Parathyroid adenoma (tissue), 2 donors: ENCODE measurements around the gene AASDHPPT.

ENCODE experiments used
- H2AFZ ChIP-seq: fragments of 300-600 bp; sonication (generic); one replicate; pipeline ENCODE4 v1.7.0; 2017; ENCODE audit warnings: antibody characterized with exemption, mild to moderate bottlenecking
- H3K27ac ChIP-seq: fragments of 300-600 bp; sonication (generic); one replicate; pipeline ENCODE4 v1.7.0; 2017
- H3K27me3 ChIP-seq: fragments of 300-600 bp; sonication (generic); one replicate; pipeline ENCODE4 v1.7.0; 2017; ENCODE audit warnings: low read length; ENCODE audit not compliant: control insufficient read depth, insufficient read depth
- H3K36me3 ChIP-seq: fragments of 300-600 bp; sonication (generic); one replicate; pipeline ENCODE4 v1.7.0; 2017; ENCODE audit warnings: low read length; ENCODE audit not compliant: control insufficient read depth, insufficient read depth
- H3K4me1 ChIP-seq: fragments of 300-600 bp; sonication (generic); one replicate; pipeline ENCODE4 v1.7.0; 2017; ENCODE audit warnings: control low read depth
- H3K4me2 ChIP-seq: fragments of 300-600 bp; sonication (generic); one replicate; pipeline ENCODE4 v1.7.0; 2017; ENCODE audit warnings: low read length
- H3K4me3 ChIP-seq: fragments of 300-600 bp; sonication (generic); one replicate; pipeline ENCODE4 v1.7.0; 2017; ENCODE audit warnings: low read depth, low read length
- H3K79me2 ChIP-seq: fragments of 300-600 bp; sonication (generic); one replicate; pipeline ENCODE4 v1.7.0; 2017; ENCODE audit warnings: control low read depth
- H3K9ac ChIP-seq: fragments of 300-600 bp; sonication (generic); one replicate; pipeline ENCODE4 v1.7.0; 2017; ENCODE audit warnings: mild to moderate bottlenecking
- H3K9me3 ChIP-seq: fragments of 300-600 bp; sonication (generic); one replicate; pipeline ENCODE4 v1.7.0; 2017; ENCODE audit warnings: low read length; ENCODE audit not compliant: control insufficient read depth
- TF ChIP-seq, protein P1 (sequence below): fragments of 300-600 bp; sonication (generic); IDR thresholded peaks from one replicate; pipeline ENCODE4 v1.7.0; 2017; ENCODE audit warnings: antibody characterized with exemption, mild to moderate bottlenecking
- donor health status: primary hyperparathyroidism.

The AASDHPPT gene

GRCh38 chr11:106105986-106106385 is 28.5 kb downstream of the AASDHPPT start:
- Histone ChIP-seq H3K36me3 (no peaks in the 10 kb centered on the region), H3K4me3 (no peak overlapping the region), H2AFZ (no peak overlapping the region), H3K27me3 (no peaks in the 10 kb centered on the region), H3K79me2 (no peaks in the 10 kb centered on the region), H3K9me3 (no peaks in the 10 kb centered on the region), H3K4me2 (no peak overlapping the region), H3K9ac (no peak overlapping the region), H3K4me1 (no peaks in the 10 kb centered on the region), H3K27ac (no peak overlapping the region)
- TF ChIP-seq, protein P1, sequence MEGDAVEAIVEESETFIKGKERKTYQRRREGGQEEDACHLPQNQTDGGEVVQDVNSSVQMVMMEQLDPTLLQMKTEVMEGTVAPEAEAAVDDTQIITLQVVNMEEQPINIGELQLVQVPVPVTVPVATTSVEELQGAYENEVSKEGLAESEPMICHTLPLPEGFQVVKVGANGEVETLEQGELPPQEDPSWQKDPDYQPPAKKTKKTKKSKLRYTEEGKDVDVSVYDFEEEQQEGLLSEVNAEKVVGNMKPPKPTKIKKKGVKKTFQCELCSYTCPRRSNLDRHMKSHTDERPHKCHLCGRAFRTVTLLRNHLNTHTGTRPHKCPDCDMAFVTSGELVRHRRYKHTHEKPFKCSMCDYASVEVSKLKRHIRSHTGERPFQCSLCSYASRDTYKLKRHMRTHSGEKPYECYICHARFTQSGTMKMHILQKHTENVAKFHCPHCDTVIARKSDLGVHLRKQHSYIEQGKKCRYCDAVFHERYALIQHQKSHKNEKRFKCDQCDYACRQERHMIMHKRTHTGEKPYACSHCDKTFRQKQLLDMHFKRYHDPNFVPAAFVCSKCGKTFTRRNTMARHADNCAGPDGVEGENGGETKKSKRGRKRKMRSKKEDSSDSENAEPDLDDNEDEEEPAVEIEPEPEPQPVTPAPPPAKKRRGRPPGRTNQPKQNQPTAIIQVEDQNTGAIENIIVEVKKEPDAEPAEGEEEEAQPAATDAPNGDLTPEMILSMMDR, result no peak

- TF ChIP-seq, protein P1, result no peak
- no peaks in the 10 kb centered on the region for H3K9me3 ChIP-seq
- H3K27me3 ChIP-seq, result no peaks in the 10 kb centered on the region
- no peak overlapping the region for H3K9ac ChIP-seq
- H3K36me3 ChIP-seq, result no peaks in the 10 kb centered on the region
- no peak overlapping the region for H3K4me3 ChIP-seq
- no peak overlapping the region for H3K4me2 ChIP-seq
- H2AFZ ChIP-seq, result no peak overlapping the region
- no peaks in the 10 kb centered on the region for H3K4me1 ChIP-seq
- H3K79me2 ChIP-seq, result no peaks in the 10 kb centered on the region
- no peak overlapping the region for H3K27ac ChIP-seq
Measured at GRCh38 chr11:106121570-106122320, 44.3 kb downstream of the AASDHPPT start.

- no peaks in the 10 kb centered on the region for H3K79me2 ChIP-seq
- no peaks in the 10 kb centered on the region for H3K9me3 ChIP-seq
- H3K4me2 ChIP-seq, result no peak overlapping the region
- no peak overlapping the region for H3K9ac ChIP-seq
- TF ChIP-seq, protein P1, result no peak
- H3K36me3 ChIP-seq, result no peaks in the 10 kb centered on the region
- no peak overlapping the region for H2AFZ ChIP-seq
- H3K27me3 ChIP-seq, result no peaks in the 10 kb centered on the region
- H3K4me1 ChIP-seq, result no peaks in the 10 kb centered on the region
- no peak overlapping the region for H3K27ac ChIP-seq
- H3K4me3 ChIP-seq, result no peak overlapping the region
Measured at GRCh38 chr11:106127604-106128003, 50.1 kb downstream of the AASDHPPT start.

- TF ChIP-seq, protein P1, result no peak
- Histone ChIP-seq H3K4me2 (no peak overlapping the region), H3K27ac (no peak overlapping the region), H3K4me1 (no peaks in the 10 kb centered on the region), H3K27me3 (no peaks in the 10 kb centered on the region), H3K9me3 (no peaks in the 10 kb centered on the region), H3K4me3 (no peak overlapping the region), H3K9ac (no peak overlapping the region), H2AFZ (no peak overlapping the region), H3K79me2 (no peaks in the 10 kb centered on the region), H3K36me3 (no peaks in the 10 kb centered on the region)
Measured at GRCh38 chr11:106128740-106129139, 51.3 kb downstream of the AASDHPPT start.

DNA sequence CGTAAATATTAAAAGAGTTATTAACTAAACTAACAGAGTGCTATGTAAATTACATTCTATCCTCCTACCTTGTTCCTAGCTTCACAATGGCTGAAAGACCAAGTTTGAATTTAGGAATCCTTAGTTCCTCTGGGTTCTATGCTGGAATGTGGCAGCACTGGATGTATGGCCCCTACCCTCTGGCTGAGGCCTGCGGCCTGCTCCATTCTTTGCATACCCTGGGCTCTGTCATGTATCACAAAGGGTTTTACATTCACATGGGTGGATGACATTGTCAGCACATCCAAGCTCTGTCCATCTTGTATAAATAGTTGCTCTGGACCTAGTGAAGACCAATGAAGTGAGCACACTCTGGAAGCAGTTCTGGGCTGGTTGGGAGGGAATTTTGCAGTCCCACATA is 54.5 kb downstream of the AASDHPPT start:
- H3K4me2 ChIP-seq, result no peak overlapping the region
- no peaks in the 10 kb centered on the region for H3K4me1 ChIP-seq
- H3K27me3 ChIP-seq, result no peaks in the 10 kb centered on the region
- TF ChIP-seq, protein P1, result no peak
- H3K36me3 ChIP-seq, result no peaks in the 10 kb centered on the region
- no peaks in the 10 kb centered on the region for H3K9me3 ChIP-seq
- H2AFZ ChIP-seq, result no peak overlapping the region
- no peak overlapping the region for H3K9ac ChIP-seq
- H3K4me3 ChIP-seq, result no peak overlapping the region
- H3K79me2 ChIP-seq, result no peaks in the 10 kb centered on the region
- H3K27ac ChIP-seq, result no peak overlapping the region
